ENCODE data around the gene DCTN2.
"Not testable (repeated sequence)": the region's sequence is repeated elsewhere in the genome, so short reads cannot be mapped to it uniquely, and the experiment has no call there.

Gene DCTN2

DNA sequence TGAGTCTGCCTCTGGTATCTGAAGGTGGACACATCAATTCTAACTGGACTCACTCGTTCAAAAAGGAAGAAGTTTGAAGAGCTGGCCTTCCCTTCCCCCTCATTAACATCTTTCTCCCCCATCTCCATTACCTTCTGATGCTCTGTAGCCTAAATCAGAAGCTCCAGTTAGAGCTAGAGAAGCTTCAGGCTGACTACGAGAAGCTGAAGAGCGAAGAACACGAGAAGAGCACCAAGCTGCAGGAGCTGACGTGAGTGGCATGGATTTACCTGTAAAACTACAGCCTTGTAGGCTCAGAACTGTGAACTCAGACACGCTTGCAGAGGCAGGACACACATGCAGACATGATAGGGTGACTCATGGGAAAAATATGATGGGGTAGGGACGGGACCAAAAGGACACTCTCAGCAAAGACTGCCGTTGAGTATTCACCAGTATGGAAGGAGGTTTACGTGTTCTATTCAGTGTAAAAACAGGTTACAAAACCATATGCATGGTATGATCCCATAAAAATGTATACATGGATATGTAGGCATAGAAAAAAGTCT, 29.7 kb upstream of the DCTN2 start:
- no peak overlapping the region for H3K27ac ChIP-seq (ENCODE audit: low read depth in 2 of 2, low read length in 2 of 2)
- H3K27me3 ChIP-seq (ENCODE audit: control insufficient read depth in 2 of 2, insufficient read depth in 2 of 2, low read length in 2 of 2) = no peaks in the 10 kb centered on the region
- no peaks in the 10 kb centered on the region for H3K36me3 ChIP-seq (ENCODE audit: control insufficient read depth in 2 of 2, insufficient read depth in 2 of 2, low read length in 2 of 2)
- no peaks in the 10 kb centered on the region for H3K4me1 ChIP-seq (ENCODE audit: control insufficient read depth in 2 of 2, insufficient read depth in 2 of 2, low read length in 2 of 2)
- no peaks in the 10 kb centered on the region for H3K9me3 ChIP-seq (ENCODE audit: control insufficient read depth in 2 of 2, low read length in 2 of 2)
- H3K9ac ChIP-seq (ENCODE audit: low read depth in 1 of 2, low read length in 2 of 2) = no peak overlapping the region
- H3K4me3 ChIP-seq (ENCODE audit: low read length in 2 of 2) = no peak overlapping the region

DNA sequence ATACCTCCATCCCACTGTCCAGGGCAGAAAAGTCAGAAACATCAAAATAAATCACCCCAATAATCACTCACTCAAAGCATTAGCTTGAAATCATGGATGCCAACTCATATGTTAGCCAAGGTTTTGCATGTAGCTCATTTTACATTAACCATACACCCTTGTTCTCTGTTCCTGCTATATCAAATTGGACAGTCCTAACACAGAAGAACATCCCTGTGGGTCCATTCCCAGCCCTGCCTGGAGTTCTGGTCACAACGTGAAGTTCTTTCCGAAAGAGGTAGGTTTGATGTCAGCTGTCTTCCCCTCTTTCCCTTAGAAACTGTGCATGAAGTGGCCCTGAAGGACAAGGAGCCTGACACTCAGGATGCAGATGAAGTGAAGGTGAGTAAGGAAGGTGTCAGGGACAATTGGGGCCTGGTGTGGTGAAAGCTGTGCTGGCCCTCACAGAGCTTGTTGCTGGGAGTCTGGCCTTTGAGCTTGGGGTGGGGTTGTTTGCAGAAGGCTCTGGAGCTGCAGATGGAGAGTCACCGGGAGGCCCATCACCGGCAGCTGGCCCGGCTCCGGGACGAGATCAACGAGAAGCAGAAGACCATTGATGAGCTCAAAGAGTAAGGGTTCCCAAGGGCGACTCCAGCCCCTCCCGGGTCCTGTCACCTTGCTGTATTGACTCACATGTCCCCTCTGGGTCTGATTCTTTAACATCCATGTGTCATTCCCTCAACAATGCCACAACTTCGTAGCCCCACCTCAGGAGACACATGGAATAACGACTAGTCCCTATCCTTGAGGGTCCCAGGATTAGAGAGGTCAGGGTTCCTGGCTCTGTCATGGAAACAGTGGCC, 29.0 kb upstream of the DCTN2 start:
- Histone ChIP-seq H3K4me1 (ENCODE audit: control insufficient read depth in 2 of 2, insufficient read depth in 2 of 2, low read length in 2 of 2) (no peaks in the 10 kb centered on the region), H3K4me3 (ENCODE audit: low read length in 2 of 2) (no peak overlapping the region), H3K27me3 (ENCODE audit: control insufficient read depth in 2 of 2, insufficient read depth in 2 of 2, low read length in 2 of 2) (no peaks in the 10 kb centered on the region), H3K9me3 (ENCODE audit: control insufficient read depth in 2 of 2, low read length in 2 of 2) (no peaks in the 10 kb centered on the region), H3K9ac (ENCODE audit: low read depth in 1 of 2, low read length in 2 of 2) (no peak overlapping the region), H3K27ac (ENCODE audit: low read depth in 2 of 2, low read length in 2 of 2) (no peak overlapping the region), H3K36me3 (ENCODE audit: control insufficient read depth in 2 of 2, insufficient read depth in 2 of 2, low read length in 2 of 2) (no peaks in the 10 kb centered on the region)

DNA sequence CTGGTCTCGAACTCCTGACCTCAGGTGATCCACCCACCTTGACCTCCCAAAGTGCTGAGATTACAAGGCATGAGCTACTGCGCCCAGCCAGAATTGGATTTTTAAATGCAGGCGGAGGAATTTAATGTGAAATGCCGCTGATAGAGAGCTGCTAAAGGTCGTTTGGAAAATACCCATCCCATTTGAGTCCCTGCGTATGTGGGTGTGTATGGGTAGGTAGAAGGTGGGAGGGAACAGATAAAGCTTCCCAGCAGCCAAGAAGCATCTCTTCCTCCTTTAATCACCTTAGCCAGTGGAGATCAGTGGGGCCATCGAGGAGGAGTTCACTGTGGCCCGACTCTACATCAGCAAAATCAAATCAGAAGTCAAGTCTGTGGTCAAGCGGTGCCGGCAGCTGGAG, 27.8 kb upstream of the DCTN2 start:
- Histone ChIP-seq H3K9me3 (ENCODE audit: control insufficient read depth in 2 of 2, low read length in 2 of 2) (no peaks in the 10 kb centered on the region), H3K27ac (ENCODE audit: low read depth in 2 of 2, low read length in 2 of 2) (no peak overlapping the region), H3K36me3 (ENCODE audit: control insufficient read depth in 2 of 2, insufficient read depth in 2 of 2, low read length in 2 of 2) (no peaks in the 10 kb centered on the region)

DNA sequence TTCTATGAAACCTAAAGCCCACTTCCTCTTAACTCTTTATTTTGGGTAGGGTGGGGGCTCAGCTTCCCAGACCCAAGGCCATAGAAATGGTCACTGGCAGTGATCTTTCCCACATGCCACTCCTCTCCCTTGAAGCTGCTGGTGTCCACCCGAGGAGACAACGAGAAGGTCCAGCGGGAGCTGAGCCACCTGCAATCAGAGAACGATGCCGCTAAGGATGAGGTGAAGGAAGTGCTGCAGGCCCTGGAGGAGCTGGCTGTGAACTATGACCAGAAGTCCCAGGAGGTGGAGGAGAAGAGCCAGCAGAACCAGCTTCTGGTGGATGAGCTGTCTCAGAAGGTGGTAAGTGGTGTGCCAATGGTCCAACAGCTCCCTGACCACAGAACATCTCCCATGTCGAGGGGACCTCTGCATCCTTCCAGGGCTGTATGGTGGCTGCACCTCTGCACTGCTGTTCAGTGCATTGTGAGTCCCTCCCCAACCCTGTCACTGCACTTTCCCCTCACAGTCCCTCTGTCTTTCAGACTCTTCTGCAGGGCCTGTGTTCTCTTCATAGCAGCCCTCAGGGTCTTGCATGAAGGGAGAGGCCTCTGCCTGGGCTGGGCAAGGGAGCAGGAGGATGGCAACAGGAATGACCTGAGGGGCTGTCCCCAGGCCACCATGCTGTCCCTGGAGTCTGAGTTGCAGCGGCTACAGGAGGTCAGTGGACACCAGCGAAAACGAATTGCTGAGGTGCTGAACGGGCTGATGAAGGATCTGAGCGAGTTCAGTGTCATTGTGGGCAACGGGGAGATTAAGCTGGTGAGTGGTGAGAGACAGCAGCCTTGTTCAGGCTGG, 25.2 kb upstream of the DCTN2 start:
- H3K27ac ChIP-seq (ENCODE audit: low read depth in 2 of 2, low read length in 2 of 2) = no peak overlapping the region
- no peak overlapping the region for H3K9ac ChIP-seq (ENCODE audit: low read depth in 1 of 2, low read length in 2 of 2)
- H3K4me3 ChIP-seq (ENCODE audit: low read length in 2 of 2) = no peak overlapping the region
- H3K4me1 ChIP-seq (ENCODE audit: control insufficient read depth in 2 of 2, insufficient read depth in 2 of 2, low read length in 2 of 2) = no peaks in the 10 kb centered on the region
- no peaks in the 10 kb centered on the region for H3K27me3 ChIP-seq (ENCODE audit: control insufficient read depth in 2 of 2, insufficient read depth in 2 of 2, low read length in 2 of 2)
- no peaks in the 10 kb centered on the region for H3K36me3 ChIP-seq (ENCODE audit: control insufficient read depth in 2 of 2, insufficient read depth in 2 of 2, low read length in 2 of 2)
- H3K9me3 ChIP-seq (ENCODE audit: control insufficient read depth in 2 of 2, low read length in 2 of 2) = no peaks in the 10 kb centered on the region

More for the DNA sequence above, 27.8 kb upstream of the DCTN2 start:
- H3K4me3 ChIP-seq (ENCODE audit: low read length in 2 of 2) = no peak overlapping the region
- no peaks in the 10 kb centered on the region for H3K4me1 ChIP-seq (ENCODE audit: control insufficient read depth in 2 of 2, insufficient read depth in 2 of 2, low read length in 2 of 2)
- H3K27me3 ChIP-seq (ENCODE audit: control insufficient read depth in 2 of 2, insufficient read depth in 2 of 2, low read length in 2 of 2) = no peaks in the 10 kb centered on the region
- H3K9ac ChIP-seq (ENCODE audit: low read depth in 1 of 2, low read length in 2 of 2) = no peak overlapping the region

DNA sequence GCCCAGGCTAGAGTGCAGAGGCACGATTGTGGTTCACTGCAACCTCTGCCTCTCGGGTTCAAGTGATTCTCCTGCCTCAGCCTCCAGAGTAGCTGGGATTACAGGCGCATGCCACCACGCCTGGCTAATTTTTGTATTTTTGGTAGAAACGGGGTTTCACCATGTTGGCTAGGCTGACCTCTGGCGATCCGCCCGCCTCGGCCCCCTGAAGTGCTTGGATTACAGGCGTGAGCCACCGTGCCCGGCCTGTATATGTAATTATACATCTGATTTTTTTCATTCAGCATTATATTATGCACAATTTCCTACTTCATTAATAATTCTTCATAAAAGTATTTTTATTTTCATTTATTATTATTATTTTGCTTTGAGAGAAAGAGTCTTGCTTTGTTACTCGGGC, 23.4 kb upstream of the DCTN2 start:
- not testable (repeated sequence) for H3K9ac ChIP-seq (ENCODE audit: low read depth in 1 of 2, low read length in 2 of 2); H3K9me3 ChIP-seq (ENCODE audit: control insufficient read depth in 2 of 2, low read length in 2 of 2); H3K27me3 ChIP-seq (ENCODE audit: control insufficient read depth in 2 of 2, insufficient read depth in 2 of 2, low read length in 2 of 2); H3K36me3 ChIP-seq (ENCODE audit: control insufficient read depth in 2 of 2, insufficient read depth in 2 of 2, low read length in 2 of 2); H3K4me3 ChIP-seq (ENCODE audit: low read length in 2 of 2); H3K27ac ChIP-seq (ENCODE audit: low read depth in 2 of 2, low read length in 2 of 2); H3K4me1 ChIP-seq (ENCODE audit: control insufficient read depth in 2 of 2, insufficient read depth in 2 of 2, low read length in 2 of 2)

DNA sequence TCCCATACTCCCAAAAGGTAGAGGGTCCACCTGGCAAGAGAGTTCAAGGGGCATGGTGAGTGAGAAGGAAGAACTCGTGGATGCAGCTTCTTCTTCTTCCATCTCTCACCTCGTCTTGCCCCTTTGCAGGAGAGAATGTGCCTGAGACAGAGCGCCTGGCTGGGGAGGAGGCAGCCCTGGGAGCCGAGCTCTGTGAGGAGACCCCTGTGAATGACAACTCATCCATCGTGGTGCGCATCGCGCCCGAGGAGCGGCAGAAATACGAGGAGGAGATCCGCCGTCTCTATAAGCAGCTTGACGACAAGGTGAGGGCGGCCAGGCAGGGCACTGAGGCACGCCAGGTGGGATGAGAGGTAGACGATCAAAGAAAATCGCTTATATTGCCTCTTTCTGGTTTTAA, 22.9 kb upstream of the DCTN2 start:
- Histone ChIP-seq H3K27ac (ENCODE audit: low read depth in 2 of 2, low read length in 2 of 2) (no peak overlapping the region), H3K4me3 (ENCODE audit: low read length in 2 of 2) (no peak overlapping the region), H3K36me3 (ENCODE audit: control insufficient read depth in 2 of 2, insufficient read depth in 2 of 2, low read length in 2 of 2) (no peaks in the 10 kb centered on the region), H3K27me3 (ENCODE audit: control insufficient read depth in 2 of 2, insufficient read depth in 2 of 2, low read length in 2 of 2) (peaks cover 0 to 1% of the 10 kb centered on the region in 2 donors), H3K9me3 (ENCODE audit: control insufficient read depth in 2 of 2, low read length in 2 of 2) (no peaks in the 10 kb centered on the region), H3K4me1 (ENCODE audit: control insufficient read depth in 2 of 2, insufficient read depth in 2 of 2, low read length in 2 of 2) (no peaks in the 10 kb centered on the region), H3K9ac (ENCODE audit: low read depth in 1 of 2, low read length in 2 of 2) (no peak overlapping the region)

DNA sequence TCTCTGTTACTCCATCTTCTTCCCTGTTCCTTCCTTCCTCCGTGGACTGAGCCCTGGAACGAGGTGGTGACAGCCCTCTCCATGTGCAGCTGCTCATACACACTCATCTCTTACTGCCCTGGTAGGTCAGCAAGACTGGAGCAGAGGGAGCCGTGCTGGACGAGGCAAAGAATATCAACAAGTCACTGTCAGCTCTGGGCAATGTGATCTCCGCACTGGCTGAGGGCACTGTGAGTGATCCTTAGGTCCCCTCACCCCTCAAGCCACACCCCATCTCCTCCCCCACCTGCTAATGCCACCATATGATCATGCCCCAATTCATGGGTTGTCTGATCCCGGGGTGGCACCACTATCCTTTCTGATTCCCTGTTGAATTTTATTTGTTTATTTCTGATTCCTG, 21.8 kb upstream of the DCTN2 start:
- no peaks in the 10 kb centered on the region for H3K9me3 ChIP-seq (ENCODE audit: control insufficient read depth in 2 of 2, low read length in 2 of 2)
- H3K4me3 ChIP-seq (ENCODE audit: low read length in 2 of 2) = no peak overlapping the region

DNA sequence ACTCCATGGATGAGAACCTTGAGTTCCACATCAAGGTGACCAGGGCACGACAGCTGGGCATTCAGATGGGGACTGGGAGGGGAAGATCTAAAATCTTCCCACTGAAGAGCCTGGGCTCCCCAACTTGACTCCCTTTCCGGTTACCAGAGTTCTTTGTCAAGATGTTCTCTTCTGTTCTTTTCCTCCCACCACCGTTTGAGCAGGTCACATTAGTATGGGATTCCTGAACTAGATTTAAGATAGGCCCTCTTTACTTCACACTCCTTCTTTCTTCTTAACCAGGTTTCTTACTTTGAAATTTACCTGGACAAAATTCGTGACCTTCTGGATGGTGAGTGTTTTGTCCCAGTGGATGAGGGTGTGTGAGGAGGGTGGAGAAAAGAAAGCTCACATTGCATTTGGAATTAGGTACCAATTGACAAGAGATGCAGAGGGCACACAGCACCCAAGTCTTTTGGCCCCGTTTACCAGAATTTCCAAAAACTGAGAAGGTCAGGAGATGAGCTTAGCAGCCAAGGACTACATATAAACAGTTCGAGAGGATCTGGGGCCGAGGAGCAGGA, 17.3 kb upstream of the DCTN2 start:
- no peaks in the 10 kb centered on the region for H3K36me3 ChIP-seq (ENCODE audit: control insufficient read depth in 2 of 2, insufficient read depth in 2 of 2, low read length in 2 of 2)
- H3K27me3 ChIP-seq (ENCODE audit: control insufficient read depth in 2 of 2, insufficient read depth in 2 of 2, low read length in 2 of 2) = peaks cover 6% of the 10 kb centered on the region in 2 donors
- no peak overlapping the region for H3K9ac ChIP-seq (ENCODE audit: low read depth in 1 of 2, low read length in 2 of 2)
- H3K4me3 ChIP-seq (ENCODE audit: low read length in 2 of 2) = no peak overlapping the region
- no peaks in the 10 kb centered on the region for H3K9me3 ChIP-seq (ENCODE audit: control insufficient read depth in 2 of 2, low read length in 2 of 2)
- no peak overlapping the region for H3K27ac ChIP-seq (ENCODE audit: low read depth in 2 of 2, low read length in 2 of 2)
- no peaks in the 10 kb centered on the region for H3K4me1 ChIP-seq (ENCODE audit: control insufficient read depth in 2 of 2, insufficient read depth in 2 of 2, low read length in 2 of 2)

More for the DNA sequence above, 21.8 kb upstream of the DCTN2 start:
- no peak overlapping the region for H3K9ac ChIP-seq (ENCODE audit: low read depth in 1 of 2, low read length in 2 of 2)
- no peak overlapping the region for H3K27ac ChIP-seq (ENCODE audit: low read depth in 2 of 2, low read length in 2 of 2)
- peaks cover 3 to 6% of the 10 kb centered on the region in 2 donors for H3K27me3 ChIP-seq (ENCODE audit: control insufficient read depth in 2 of 2, insufficient read depth in 2 of 2, low read length in 2 of 2)
- no peaks in the 10 kb centered on the region for H3K36me3 ChIP-seq (ENCODE audit: control insufficient read depth in 2 of 2, insufficient read depth in 2 of 2, low read length in 2 of 2)
- no peaks in the 10 kb centered on the region for H3K4me1 ChIP-seq (ENCODE audit: control insufficient read depth in 2 of 2, insufficient read depth in 2 of 2, low read length in 2 of 2)

DNA sequence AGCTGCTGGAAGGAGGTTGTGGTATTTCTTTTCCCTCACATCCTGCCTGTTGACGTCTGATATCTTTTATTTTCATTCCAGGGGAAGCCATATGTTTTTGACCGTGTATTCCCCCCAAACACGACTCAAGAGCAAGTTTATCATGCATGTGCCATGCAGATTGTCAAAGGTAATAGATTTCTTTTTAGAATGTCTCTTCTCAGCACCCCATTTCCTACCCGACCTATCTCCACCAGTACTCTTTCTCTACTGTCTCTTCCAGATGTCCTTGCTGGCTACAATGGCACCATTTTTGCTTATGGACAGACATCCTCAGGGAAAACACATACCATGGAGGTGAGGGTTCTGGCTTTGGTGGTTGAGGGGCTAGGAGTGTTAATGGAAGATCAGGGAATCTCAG, 16.4 kb upstream of the DCTN2 start:
- H3K27ac ChIP-seq (ENCODE audit: low read depth in 2 of 2, low read length in 2 of 2) = no peak overlapping the region
- no peaks in the 10 kb centered on the region for H3K36me3 ChIP-seq (ENCODE audit: control insufficient read depth in 2 of 2, insufficient read depth in 2 of 2, low read length in 2 of 2)
- H3K9ac ChIP-seq (ENCODE audit: low read depth in 1 of 2, low read length in 2 of 2) = no peak overlapping the region
- no peaks in the 10 kb centered on the region for H3K4me1 ChIP-seq (ENCODE audit: control insufficient read depth in 2 of 2, insufficient read depth in 2 of 2, low read length in 2 of 2)
- H3K27me3 ChIP-seq (ENCODE audit: control insufficient read depth in 2 of 2, insufficient read depth in 2 of 2, low read length in 2 of 2) = peaks cover 6% of the 10 kb centered on the region in 2 donors
- H3K9me3 ChIP-seq (ENCODE audit: control insufficient read depth in 2 of 2, low read length in 2 of 2) = no peaks in the 10 kb centered on the region
- no peak overlapping the region for H3K4me3 ChIP-seq (ENCODE audit: low read length in 2 of 2)

DNA sequence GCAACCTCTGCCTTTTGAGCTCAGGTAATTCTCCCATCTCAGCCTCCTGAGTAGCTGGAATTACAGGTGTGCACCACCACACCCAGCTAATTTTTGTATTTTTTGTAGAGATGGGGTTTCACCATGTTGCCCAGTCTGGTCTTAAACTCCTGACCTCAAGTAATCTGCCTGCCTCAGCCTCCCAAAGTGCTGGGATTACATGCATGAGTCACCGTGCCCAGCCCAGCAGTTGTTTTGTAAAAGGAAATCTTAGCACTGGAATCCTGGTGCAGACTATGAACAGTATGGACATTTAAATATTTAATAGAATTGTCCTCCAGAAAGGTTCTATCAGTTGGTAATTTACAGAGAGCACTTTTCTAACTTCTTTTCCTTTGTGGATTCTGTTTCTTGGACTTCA, 14.1 kb upstream of the DCTN2 start:
- not testable (repeated sequence) for H3K36me3 ChIP-seq (ENCODE audit: control insufficient read depth in 2 of 2, insufficient read depth in 2 of 2, low read length in 2 of 2); H3K27ac ChIP-seq (ENCODE audit: low read depth in 2 of 2, low read length in 2 of 2); H3K9ac ChIP-seq (ENCODE audit: low read depth in 1 of 2, low read length in 2 of 2); H3K9me3 ChIP-seq (ENCODE audit: control insufficient read depth in 2 of 2, low read length in 2 of 2); H3K4me3 ChIP-seq (ENCODE audit: low read length in 2 of 2); H3K27me3 ChIP-seq (ENCODE audit: control insufficient read depth in 2 of 2, insufficient read depth in 2 of 2, low read length in 2 of 2); H3K4me1 ChIP-seq (ENCODE audit: control insufficient read depth in 2 of 2, insufficient read depth in 2 of 2, low read length in 2 of 2)
